ENCODE data around the gene OTOR.
A peak's percentile ranks its signal among the peaks of the same experiment; 100 is the strongest.

DNA sequence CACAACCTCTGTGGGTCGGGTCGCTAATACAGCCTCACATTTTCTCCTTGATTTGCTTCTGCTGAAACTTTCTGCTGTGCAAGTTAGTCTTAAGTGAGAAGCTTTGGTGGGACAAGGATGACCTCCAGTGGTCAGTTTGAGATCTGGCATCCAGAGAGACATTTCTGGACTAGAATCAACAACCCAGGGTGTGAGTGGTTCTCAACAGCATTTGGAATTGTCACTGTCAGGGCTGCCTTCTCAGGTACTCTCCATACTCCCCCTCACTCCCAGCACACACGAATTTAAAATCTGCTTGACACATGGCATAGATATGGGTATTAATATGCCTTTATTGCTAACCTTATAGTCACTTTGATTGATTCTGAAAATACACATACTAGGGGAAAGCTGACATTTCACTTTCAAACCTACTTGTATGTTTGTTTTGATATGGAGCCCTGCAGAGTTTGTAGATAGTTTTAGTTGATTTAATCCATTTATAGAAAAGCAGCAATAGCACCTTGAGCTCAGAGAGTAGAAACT lies 13.2 kb downstream of the OTOR start:
- no peak for TF ChIP-seq POLR2A (IDR thresholded peaks at IDR 0.05; ENCODE audit: extremely low read depth, insufficient read length)
- TF ChIP-seq, protein P1, sequence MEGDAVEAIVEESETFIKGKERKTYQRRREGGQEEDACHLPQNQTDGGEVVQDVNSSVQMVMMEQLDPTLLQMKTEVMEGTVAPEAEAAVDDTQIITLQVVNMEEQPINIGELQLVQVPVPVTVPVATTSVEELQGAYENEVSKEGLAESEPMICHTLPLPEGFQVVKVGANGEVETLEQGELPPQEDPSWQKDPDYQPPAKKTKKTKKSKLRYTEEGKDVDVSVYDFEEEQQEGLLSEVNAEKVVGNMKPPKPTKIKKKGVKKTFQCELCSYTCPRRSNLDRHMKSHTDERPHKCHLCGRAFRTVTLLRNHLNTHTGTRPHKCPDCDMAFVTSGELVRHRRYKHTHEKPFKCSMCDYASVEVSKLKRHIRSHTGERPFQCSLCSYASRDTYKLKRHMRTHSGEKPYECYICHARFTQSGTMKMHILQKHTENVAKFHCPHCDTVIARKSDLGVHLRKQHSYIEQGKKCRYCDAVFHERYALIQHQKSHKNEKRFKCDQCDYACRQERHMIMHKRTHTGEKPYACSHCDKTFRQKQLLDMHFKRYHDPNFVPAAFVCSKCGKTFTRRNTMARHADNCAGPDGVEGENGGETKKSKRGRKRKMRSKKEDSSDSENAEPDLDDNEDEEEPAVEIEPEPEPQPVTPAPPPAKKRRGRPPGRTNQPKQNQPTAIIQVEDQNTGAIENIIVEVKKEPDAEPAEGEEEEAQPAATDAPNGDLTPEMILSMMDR (IDR thresholded peaks at IDR 0.05; ENCODE audit: low read depth, low read length), result peak; percentile 75
- TF ChIP-seq, protein P2, sequence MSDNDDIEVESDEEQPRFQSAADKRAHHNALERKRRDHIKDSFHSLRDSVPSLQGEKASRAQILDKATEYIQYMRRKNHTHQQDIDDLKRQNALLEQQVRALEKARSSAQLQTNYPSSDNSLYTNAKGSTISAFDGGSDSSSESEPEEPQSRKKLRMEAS (IDR thresholded peaks at IDR 0.05; ENCODE audit: low read depth, low read length), result no peak

Measured in NB4 (cell line).